ENCODE results near the gene SLAIN1. TPM values are rescaled to one million over a fixed set of nuclear protein-coding genes. Genes with fewer than 3 reads are reported as not detected.

Gene SLAIN1
- total RNA-seq, 1 experiment from 2014 or later = 2.4 TPM

DNA sequence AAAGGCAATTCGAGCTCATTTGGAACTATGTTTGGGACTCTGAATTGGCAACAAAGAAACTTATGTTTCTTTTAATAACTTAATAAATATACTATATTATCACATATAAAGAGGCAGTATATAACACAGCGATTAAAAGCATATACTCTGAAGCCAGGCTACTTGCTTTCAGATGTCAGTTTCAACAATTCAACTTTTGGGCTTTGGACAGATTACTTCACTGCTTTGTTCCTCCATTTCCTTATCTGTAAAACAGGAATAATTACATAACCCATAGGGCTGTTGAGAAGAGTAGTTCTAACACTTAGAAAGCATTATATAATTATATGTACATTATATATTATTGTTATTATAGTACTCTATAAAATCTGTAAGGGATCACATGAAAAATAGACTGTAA is 113.9 kb downstream of the SLAIN1 start:
- Histone ChIP-seq H3K27ac (no peak overlapping the region), H3K4me3 (no peak overlapping the region), H3K27me3 (ENCODE audit: insufficient read depth, low read depth) (no peaks in the 10 kb centered on the region), H3F3A (ENCODE audit: insufficient read depth, low read depth) (no peaks in the 10 kb centered on the region), H3K79me2 (ENCODE audit: low read depth) (no peaks in the 10 kb centered on the region), H4K20me1 (ENCODE audit: insufficient read depth) (no peaks in the 10 kb centered on the region), H2AFZ (no peak overlapping the region), H3K4me1 (replicated peaks; ENCODE audit: insufficient read depth) (0 out of 2 replicates have a peak, but pooled peaks cover 5% of the 10 kb centered on the region), H3K4me2 (no peak overlapping the region), H3K9me3 (ENCODE audit: insufficient read depth, low read depth) (no peaks in the 10 kb centered on the region), H3K9me2 (ENCODE audit: insufficient read depth) (no peaks in the 10 kb centered on the region), H3K36me3 (ENCODE audit: low read depth) (no peaks in the 10 kb centered on the region)
- ChIA-PET CTCF (no interaction called here), POLR2A (ENCODE audit: unreplicated experiment) (no interaction called here)
- intact Hi-C loops (cut with micrococcal nuclease; ENCODE audit: unreplicated experiment) = no loop called here
- TF ChIP-seq CTCF (conservative IDR thresholded peaks at IDR 0.05) = no peak
- TF ChIP-seq EZH2 (IDR thresholded peaks at IDR 0.05; ENCODE audit: low read depth) = no peak
- BruUV-seq (replicated peaks) = no TSS peak
- no peak for DNase-seq

DNA sequence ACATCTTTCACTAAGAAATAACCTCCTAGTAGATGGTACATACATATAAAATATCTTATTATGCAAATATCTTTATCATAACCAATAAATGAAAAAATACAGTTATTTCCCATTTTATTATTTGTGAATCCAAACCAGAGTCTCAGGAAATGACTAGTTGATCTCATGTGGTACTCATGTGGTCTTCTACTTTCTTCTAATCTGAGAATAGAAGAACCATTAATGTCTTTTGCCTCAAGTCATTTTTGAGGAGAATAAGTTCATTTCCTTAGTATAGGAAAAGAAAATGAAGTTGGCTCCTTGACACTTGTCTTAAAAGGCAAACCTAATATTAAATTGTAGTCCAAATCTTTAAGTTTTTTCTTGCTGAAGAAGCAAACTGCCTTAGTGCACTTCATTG is 114.5 kb downstream of the SLAIN1 start:
- H3K4me2 ChIP-seq = no peak overlapping the region
- H3K9me2 ChIP-seq (ENCODE audit: insufficient read depth) = no peaks in the 10 kb centered on the region
- no peaks in the 10 kb centered on the region for H3K36me3 ChIP-seq (ENCODE audit: low read depth)
- CTCF ChIA-PET = no interaction called here
- no peaks in the 10 kb centered on the region for H3F3A ChIP-seq (ENCODE audit: insufficient read depth, low read depth)
- H3K4me3 ChIP-seq = no peak overlapping the region
- intact Hi-C loops (cut with micrococcal nuclease; ENCODE audit: unreplicated experiment) = no loop called here
- no peaks in the 10 kb centered on the region for H4K20me1 ChIP-seq (ENCODE audit: insufficient read depth)
- H3K27me3 ChIP-seq (ENCODE audit: insufficient read depth, low read depth) = no peaks in the 10 kb centered on the region
- no TSS peak for BruUV-seq (replicated peaks)
- no peaks in the 10 kb centered on the region for H3K79me2 ChIP-seq (ENCODE audit: low read depth)
- H2AFZ ChIP-seq = no peak overlapping the region
- no peaks in the 10 kb centered on the region for H3K9me3 ChIP-seq (ENCODE audit: insufficient read depth, low read depth)
- POLR2A ChIA-PET (ENCODE audit: unreplicated experiment) = no interaction called here
- no peak overlapping the region for H3K27ac ChIP-seq
- no peak for TF ChIP-seq EZH2 (IDR thresholded peaks at IDR 0.05; ENCODE audit: low read depth)
- TF ChIP-seq CTCF (conservative IDR thresholded peaks at IDR 0.05) = no peak
- 0 out of 2 replicates have a peak, but pooled peaks cover 5% of the 10 kb centered on the region for H3K4me1 ChIP-seq (replicated peaks; ENCODE audit: insufficient read depth)
- no peak for DNase-seq

Small RNA genes within 50 kb of the gene (microRNA-seq; reads per million reads assigned to microRNA genes)
- not detected for gene MIR3665 (ENCODE audit: borderline number of aligned reads, borderline replicate concordance)

Other genes starting within 250 kb of the SLAIN1 start
- gene SCEL, start 162.0 kb upstream of the SLAIN1 start, total RNA-seq (2021) = 19.5 and 32.5 TPM in 2 replicates
- not detected in 2 replicates for gene EDNRB, start 221.1 kb downstream of the SLAIN1 start, total RNA-seq (2021)

All from PC-9 (cell line).